G401 (cell line): ENCODE measurements around the gene ZFP36L1. TPM values are rescaled to one million over a fixed set of nuclear protein-coding genes. Genes with fewer than 3 reads are reported as not detected.
"Not testable (repeated sequence)": the region's sequence is repeated elsewhere in the genome, so short reads cannot be mapped to it uniquely, and the experiment has no call there.

Source experiments
- DNase-seq: peaks from one replicate; pipeline ENCODE4 v3.0.0-alpha.2; 2015; ENCODE audit warnings: low spot score
- in situ Hi-C: cut with HindIII; loops from 2 replicates; pipeline ENCODE4 v1.10.0; 2016; ENCODE audit warnings: low sequenced_read_pairs, mixed read lengths
- total RNA-seq: library from RNA; depleted of rRNA; stranded (reverse); fragments of >200 nt; shearing (Covaris generic); gene quantifications from 2 replicates; pipeline ENCODE4 v1.2.3, GENCODE V29; 2014

ZFP36L1 gene
- total RNA-seq, 1 experiment from 2014 or later: 28.6 TPM

DNA sequence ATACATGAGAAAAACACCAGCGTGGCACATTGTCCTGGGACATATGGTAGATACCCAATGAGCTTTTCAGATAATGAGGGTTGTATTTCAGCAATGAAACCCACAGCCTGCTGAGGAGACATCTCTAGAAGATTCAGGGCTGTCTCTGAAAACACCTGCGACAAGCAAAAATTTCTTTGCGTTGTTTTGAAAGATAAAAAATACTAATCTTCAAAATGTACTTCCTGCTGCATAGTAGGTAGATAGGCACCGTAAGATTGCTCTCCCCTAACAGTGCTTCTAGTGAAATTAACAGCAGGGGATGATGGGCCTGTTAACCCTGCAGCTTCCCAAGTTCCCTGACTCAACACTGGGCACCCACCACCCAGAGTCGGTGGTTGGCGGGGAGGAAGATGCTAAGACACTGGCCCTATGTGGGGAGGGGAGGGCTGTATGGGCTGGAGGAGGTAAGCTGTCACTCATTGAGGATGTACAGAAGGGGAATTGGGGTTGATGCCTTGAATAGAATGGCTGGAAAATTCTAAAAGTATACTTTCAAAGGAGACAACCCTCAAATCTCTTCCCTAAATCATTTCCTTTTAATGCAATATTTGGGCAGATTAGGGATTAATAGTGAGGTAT is 20.0 kb downstream of the ZFP36L1 start:
- no peak for DNase-seq
- in situ Hi-C loops: no loop called here

DNA sequence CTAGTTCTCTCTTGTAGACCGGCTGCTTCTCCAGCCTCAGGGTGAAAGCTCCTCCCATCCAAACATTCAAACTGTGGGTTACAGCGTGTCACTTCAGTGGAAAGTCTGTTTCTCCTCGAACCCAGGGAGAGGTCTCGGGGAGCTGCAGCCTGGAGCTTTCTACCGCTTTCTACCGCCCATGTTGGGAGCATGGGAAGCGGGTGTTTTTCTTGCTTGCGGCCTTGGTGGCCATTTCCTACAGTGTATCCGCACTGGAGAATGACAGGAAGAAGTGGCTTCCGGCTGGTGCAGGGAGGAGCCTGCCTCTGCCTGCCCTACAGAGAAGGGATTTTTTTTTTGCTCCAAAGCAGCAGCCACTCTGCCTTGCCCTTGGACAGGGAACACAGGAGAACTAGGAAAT is 21.2 kb downstream of the ZFP36L1 start:
- DNase-seq: no peak

DNA sequence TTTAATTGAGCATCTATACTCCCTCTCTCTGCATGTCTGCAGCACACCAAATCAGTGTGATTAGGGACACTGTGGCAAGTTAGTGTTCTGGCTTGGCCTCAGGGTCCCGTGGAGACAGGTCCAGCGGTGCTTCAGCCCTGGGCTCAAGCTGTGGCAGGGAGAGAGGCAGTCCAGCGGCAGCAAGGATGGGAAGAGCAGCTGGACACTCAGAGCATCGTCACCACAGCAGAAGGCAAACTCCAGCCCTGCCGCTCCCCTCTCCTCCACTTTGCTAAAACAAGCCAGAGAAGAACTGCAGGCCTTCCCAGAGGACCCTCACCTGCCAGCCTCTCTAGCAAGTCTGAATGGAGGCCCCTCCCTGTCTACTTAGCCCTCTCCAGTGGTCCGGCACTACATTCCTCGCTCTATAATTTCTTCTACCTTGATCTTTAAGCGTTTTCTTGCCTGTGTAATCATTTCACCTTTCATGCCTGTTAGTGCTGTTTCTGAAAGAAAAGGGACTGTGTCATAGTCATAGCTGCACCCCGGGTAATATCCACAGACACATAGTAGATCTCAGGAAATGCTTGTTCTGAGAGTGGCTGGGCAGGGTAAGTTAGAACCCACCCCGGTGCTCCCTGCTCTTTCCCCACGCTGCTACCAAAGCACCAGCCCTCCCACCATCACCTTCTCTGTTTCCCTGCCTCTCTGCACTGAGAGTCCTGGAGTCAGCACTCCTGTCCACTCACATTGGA is 22.1 kb downstream of the ZFP36L1 start:
- DNase-seq: no peak
- in situ Hi-C loops: no loop called here

More for the DNA sequence above, 21.2 kb downstream of the ZFP36L1 start:
- in situ Hi-C loops: no loop called here

DNA sequence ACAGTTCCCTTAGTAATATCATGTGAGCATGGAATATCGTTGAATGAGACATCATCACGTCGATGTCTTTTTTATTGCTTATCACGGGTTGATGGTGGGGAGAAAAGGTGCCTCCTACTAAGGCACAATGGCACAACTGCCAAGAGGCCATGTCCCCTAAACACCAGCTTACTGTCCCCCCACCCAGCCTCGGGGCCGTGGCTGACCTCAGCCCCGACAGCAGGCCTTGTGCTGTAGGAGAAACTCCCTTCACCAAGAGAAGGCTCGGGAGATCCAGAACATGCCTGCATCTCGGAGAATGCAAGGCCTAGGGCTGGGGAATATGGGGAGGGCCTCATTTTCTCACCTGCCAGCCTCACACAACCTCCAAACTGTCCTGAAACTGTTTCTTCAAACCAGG is 22.8 kb downstream of the ZFP36L1 start:
- DNase-seq: no peak
- in situ Hi-C loops: no loop called here

DNA sequence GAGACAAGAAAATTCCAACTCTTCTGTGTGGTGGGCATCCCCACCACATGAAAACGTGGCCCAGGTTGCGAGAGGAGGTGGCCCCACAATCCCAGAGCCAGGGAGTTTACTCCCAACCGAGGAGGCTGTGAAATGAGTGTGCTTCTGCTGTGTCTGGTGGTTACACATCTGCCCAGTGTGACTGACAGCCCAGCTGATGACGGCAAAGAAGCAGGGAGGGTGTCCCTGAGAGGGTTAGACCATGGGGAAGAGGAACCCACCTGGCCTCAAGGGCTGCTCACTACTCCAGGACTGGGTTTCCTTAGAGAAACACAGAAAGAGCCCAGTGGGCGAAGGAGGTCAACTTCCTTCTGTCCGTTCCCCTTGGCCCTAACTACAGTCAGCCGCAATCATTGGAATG is 24.6 kb downstream of the ZFP36L1 start:
- in situ Hi-C loops: no loop called here
- no peak for DNase-seq

DNA sequence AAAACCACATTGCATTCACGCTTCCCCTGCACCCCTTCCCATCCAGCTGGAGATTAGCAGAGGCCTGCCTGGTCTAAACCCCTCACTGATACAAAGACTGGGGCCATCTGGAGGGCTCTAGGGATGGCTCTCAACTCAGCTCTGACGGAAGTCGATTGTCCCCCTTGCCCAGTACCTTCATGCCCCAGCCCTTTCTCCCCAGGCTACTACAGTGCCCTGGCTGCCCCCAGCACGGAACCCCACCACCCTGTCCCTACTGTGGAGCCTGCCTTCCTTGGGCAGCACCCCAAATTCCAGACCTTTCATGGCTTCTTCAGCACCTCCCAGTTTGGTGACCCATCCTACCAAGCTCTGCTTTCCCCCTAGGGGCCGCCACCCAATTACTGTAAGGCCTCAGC is 25.6 kb downstream of the ZFP36L1 start:
- in situ Hi-C loops: no loop called here
- no peak for DNase-seq

DNA sequence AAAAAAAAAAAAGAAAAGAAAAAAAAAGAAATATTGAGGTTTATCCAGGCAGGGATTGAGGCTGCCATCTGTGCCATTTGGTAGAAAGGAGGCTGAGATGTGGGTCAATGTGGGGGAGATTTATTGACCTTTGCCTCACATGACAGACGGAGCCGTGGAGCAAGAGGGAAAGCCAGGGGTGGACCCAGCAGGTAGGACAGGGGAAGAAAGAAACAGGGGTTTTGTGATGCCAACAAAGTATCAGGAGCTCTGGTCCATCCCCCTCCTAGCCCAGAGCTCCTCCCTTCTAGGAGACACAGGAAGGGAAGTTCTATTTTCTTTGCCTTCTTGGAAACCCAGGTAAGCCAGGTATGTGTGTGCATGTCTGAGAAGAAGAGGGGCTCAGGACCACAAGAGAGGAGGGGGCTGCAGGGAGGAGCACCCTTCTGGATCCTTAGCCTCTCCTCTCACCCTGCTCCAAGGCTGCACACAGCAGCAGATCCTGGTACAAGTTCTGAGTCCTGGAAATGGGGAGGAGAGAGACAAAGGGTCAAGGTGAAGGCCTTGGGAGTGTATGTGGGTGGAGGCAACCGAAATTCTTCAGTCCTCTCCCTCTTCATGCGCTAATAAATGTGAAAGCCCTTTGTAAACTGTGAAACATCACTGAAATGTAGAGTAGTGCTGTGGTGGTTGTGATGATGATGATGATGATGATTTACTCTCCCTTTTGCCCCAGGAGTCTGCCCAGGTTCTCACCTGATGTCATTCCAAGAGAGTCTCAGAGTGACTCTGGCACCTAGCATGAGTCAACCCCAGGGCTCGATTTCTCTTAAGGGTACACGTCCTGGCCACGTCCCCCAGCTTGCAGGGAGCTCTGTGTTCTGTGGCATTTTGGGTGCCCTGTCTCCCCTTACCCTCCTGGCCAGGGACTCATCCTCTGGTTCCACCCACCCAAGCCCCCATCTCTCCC is 26.3 kb downstream of the ZFP36L1 start:
- no peak for DNase-seq

DNA sequence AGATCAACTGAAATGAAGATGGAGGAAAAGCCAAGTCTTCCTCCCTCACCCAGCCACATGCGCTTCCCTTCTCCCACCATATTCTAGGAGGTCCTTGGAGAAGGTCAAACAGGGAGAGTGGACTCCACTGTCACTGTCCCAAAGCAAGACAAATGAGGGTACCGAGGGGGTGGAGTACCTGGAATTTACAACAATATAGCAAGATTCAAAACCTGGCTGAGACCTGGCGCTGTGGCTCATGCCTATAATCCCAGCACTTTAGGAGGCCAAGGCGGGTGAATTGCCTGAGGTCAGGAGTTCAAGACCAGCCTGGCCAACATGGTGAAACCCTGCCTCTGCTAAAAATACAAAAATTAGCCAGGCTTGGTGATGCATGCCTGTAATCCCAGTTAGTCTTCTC is 29.0 kb downstream of the ZFP36L1 start:
- DNase-seq, in situ Hi-C loops: not testable (repeated sequence)

More for the DNA sequence above, 26.3 kb downstream of the ZFP36L1 start:
- in situ Hi-C loops: no loop called here

DNA sequence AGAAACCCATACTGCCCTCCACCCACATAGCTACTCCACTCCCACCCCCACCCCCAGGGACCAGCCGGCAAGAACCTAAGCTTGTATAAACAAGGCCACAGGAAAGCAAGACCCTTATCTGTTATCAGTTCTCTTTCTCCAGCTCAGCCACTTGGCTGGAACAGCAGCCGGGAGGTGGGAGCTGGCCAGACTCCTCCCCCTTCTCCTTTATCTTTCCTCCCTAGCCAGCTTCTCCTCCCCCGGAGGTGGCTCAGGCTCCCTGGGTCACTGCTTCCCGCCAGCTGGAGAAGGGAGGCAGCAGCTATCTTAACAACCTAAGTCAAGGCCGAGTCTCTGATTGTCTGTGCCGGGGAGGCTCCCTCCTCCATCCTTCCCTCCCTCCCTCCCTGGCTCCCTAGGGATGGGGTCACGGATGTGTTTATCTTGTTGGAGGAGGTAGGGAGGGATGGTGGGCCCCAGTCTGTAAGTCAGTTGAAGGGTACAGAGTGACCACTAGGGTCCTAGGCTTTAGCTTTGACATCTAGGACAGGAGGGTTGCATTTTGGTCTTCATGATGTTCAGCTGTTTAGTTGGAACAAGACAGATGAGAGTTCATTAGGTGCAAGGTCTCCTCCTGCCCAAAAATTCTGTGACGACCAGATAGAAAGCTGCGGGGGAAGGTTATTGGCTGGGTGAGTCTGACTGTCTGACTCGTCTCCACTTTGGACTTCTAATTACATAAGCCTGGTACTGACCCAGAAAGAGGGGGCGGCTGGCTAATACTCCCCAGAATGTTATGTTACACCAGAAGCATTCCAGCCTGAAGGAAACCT is 29.7 kb downstream of the ZFP36L1 start:
- in situ Hi-C loops: no loop called here
- no peak for DNase-seq

DNA sequence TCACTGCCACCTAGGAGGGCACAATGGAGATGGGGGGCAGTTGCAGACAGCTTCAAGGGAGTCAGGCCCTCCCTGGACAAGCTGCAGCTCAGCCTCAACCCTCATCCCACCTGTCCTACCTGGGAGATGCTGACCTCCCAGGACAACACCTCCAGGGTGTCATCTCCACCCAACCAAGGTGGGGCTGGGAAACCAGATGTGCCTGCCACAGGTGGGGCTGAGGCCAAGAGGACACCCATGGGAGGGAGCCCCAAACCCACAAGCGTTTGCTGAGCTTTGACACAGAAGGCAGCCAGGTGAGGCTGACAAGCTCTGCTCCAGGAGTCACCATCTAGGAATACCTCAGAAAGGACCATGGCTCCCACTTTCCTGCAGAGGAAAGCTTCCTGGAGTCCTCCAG is 31.5 kb downstream of the ZFP36L1 start:
- no peak for DNase-seq
- in situ Hi-C loops: no loop called here

DNA sequence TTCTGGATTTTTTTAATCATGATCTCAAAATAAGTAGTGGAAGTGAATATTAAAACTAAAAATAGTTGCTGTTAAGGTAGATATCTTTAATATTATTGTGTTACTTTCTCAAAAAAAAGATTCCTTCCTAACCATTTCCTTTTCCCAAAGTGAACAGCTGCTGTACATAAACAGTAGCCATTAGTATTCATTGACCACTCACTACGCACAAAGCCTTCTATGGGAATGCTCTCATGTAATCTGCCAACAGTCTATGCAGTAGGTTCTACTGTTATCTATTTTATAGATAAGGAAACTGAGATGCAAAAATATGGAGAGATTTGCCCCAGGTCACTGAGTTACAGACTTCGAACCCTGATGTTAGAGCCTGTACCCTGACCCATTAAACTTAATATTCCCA is 32.1 kb downstream of the ZFP36L1 start:
- no peak for DNase-seq
- in situ Hi-C loops: no loop called here

DNA sequence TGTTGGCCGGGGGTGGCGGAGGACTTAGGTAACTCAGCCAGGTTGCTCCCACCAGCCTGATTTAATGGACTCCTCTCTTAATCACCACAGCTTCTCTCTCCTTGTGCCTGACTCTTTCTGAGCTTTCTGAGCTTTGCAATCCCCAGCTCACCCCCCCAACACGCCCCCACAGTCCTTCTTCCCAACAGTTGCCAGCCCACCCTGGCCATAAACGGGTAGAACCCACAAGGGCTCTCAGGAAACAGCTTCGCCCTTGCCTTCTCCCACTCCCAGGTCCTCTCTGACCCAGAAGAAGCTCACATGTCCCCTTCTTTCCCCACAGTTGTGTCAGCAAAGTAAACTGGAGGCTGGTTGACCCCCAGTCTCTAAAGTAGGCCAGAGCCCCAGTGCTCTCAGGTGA is 32.9 kb downstream of the ZFP36L1 start:
- in situ Hi-C loops: no loop called here
- DNase-seq: no peak

DNA sequence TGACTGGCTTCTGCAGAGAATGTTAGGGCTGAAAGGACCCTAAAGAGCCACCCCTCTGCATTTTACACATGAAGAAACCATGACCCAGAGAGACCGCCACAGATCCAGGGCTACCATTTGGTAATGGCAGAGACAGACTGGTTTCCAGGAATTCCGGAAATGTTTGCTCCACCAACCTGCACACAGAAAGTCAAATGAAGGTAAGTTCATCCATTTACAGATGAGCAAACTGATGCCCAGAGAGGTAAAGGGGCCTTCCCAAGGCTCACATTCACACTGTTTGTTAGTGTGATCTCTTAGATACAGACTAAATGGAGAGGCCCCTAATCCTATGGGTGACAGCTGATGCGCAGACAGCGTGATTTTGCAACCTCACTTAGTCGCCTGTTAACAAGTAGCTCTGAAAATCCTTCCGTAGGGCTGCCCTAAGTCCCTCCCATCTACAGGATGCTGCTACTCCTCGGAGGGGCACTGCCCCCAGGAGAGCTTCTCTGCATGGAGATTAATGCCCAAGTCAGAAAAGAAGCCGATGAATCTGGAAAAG is 33.8 kb downstream of the ZFP36L1 start:
- no peak for DNase-seq
- in situ Hi-C loops: no loop called here

DNA sequence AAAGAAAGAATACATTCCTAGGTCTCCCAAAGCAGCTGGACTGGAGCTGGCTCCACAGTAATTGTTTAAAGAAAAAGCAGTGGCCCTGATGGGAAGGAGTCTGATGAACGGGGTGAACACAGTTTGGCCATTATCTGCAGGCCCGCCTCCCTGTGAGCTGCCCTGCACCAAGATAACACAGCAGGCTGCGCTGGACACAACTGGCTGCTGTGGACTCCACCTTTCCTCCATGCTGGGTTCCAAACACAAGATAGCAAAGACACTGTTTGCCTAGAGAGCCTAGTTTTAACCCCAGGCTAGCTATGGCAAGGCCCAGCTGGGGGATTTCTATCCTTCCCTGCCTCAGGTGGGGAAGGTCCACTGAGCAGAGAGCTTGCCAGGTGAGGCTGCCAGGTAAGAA is 34.6 kb downstream of the ZFP36L1 start:
- in situ Hi-C loops: no loop called here
- DNase-seq: no peak

DNA sequence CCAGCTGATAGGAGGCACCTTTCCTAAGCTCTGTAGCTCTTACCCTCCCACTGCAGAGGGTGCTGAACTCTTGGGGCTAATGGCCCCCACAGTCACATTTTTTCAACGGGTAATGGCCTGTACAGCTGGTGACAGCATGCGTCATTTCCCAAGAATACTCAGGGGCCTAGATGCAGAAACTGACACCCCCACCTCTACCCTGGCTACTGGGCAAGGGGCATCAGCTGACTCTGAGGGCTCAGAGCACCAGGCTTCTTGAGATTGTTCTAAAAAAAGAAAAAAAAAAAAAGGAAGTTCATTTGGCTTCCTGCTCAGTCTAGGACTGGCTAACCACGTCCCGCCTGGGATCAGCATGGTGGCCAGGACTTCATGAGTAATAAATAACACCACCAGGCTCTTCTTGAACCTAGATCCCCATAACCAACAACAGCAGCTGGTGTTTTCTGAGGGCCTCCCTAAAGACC is 35.2 kb downstream of the ZFP36L1 start:
- no peak for DNase-seq
- in situ Hi-C loops: no loop called here

DNA sequence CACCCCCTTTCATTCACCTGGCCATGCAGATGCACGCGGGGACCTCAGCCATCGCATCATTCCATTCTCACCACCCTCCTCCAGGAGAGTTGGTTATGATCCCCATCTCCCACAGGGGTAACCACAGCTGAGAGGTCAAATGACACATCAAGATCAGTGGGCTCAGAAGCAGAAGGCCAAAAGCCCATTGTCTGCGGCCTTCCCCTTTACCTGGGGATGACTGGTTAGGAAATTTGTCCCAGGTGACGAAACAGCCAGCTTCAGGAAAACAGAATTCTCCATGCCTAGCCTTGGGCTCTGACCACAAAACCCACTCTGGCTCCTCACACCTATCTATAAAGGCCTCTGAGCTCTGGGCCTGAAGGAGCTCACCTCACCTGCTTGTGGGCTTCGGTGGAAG is 36.1 kb downstream of the ZFP36L1 start:
- DNase-seq: no peak
- in situ Hi-C loops: no loop called here

DNA sequence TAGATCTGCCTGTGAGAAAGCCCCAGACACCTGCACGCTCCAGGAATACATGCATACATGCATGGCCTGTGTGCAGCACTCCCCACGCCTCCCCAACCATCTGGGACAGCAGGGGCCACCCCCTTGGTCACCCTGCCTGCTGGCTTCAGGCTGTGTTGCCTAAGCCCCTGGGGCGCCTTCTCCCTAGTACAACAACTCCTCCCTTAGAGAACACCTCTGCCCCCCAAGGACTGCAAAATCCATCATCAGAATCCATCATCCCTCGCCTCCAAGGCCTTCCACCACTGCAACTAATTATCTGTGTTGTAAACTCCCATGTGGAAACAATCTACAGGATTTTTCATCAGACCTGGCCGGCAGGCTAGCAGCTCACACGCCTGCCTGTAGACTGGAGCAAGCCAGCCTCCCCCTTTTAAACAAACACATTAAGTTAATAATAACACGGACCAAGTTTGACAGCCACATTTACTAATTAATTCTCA is 36.8 kb downstream of the ZFP36L1 start:
- DNase-seq: no peak

DNA sequence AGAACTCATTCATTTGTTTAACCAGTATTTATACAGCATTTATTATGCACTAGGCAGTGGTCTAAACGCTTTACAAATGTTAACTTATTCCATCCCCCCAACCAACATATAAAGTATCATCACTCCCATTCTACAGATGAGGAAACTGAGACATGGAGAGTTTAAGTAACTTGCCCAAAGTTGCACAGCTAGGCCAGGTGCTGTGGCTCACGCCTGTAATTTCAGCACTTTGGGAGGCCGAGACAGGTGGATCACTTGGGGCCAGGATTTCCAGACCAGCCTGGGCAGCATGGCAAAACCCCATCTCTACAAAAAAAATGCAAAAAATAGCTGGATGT is 37.9 kb downstream of the ZFP36L1 start:
- in situ Hi-C loops: no loop called here
- no peak for DNase-seq

More for the DNA sequence above, 36.8 kb downstream of the ZFP36L1 start:
- in situ Hi-C loops: no loop called here

DNA sequence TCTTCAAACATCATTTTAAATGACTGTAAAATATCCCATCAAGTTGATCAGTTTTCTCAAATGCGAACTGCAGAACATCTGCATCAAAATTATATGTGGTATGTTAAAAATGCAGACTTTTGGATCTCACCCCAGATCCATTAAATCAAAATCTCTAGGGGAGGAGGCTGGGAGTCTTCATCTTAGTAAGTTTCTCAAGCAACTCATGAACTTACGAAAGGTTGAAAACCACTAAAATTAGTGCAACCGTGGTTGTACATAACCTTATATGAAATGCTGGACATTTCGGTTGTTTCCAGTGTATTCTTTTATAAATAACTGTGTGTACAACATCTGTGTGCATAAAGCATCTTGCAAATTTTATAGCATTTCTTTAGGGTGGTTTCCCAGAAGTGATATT is 39.2 kb downstream of the ZFP36L1 start:
- DNase-seq: no peak
- in situ Hi-C loops: no loop called here
